Endothelial cell of umbilical vein (primary cell): ENCODE data around the gene POLN. TPM values are rescaled to one million over a fixed set of nuclear protein-coding genes. Genes with fewer than 3 reads are reported as not detected.

Experiments
- BruUV-seq: library from RNA; stranded (reverse); fragments of 400-500 nt; replicated peaks from 2 replicates; lab custom pipeline; 2021; lab: Mats Ljungman, UMichigan
- CTCF ChIA-PET: fragments of 300-600, 350-600 bp; sonication (Branson Sonifier 250); formaldehyde crosslinking; loops from one replicate; lab custom pipeline; 2021; ENCODE audit warnings: antibody characterized with exemption, inconsistent platforms; lab: Charles Lee
- POLR2A ChIA-PET: fragments of 300-600, 350-600 bp; sonication (Branson Sonifier 250); formaldehyde crosslinking; loops from one replicate; lab custom pipeline; 2021; ENCODE audit warnings: antibody characterized with exemption, inconsistent platforms; lab: Charles Lee
- DNase-seq: peaks from one replicate; pipeline ENCODE4 v3.0.0-alpha.2; 2011; ENCODE audit warnings: low read depth, low spot score
- FAIRE-seq: peaks from 2 replicates; lab custom pipeline; 2011; peaks lifted over from hg19 to GRCh38; lab: Jason Lieb, UNC
- H2AFZ ChIP-seq: 2 replicates; pipeline ENCODE4 v1.6.0; 2012; ENCODE audit warnings: low read depth, low read length, control low read depth, inconsistent platforms
- H3K27ac ChIP-seq: 2 replicates; pipeline ENCODE4 v1.5.1; 2011; ENCODE audit warnings: low read depth, mild to moderate bottlenecking, control low read depth, low read length, moderate library complexity; ENCODE audit not compliant: insufficient read depth
- H3K27me3 ChIP-seq, 2 experiments: 2 replicates each; pipeline versions ENCODE4 v1.6.0 to v1.6.1; 2011; ENCODE audit warnings: low read length in 2 of 2, mixed read lengths in 1 of 2; ENCODE audit not compliant: control insufficient read depth in 2 of 2, insufficient read depth in 2 of 2
- H3K36me3 ChIP-seq, 2 experiments: 2 replicates in 1 of 2; 3 replicates in 1 of 2; pipeline ENCODE4 v1.5.1; 2011; ENCODE audit warnings: low read length in 2 of 2, mild to moderate bottlenecking in 1 of 2, moderate library complexity in 1 of 2; ENCODE audit not compliant: control insufficient read depth in 2 of 2, insufficient read depth in 2 of 2; ENCODE audit errors: extremely low read depth in 1 of 2
- H3K4me1 ChIP-seq: 3 replicates; pipeline ENCODE4 v1.5.1; 2011; ENCODE audit warnings: mild to moderate bottlenecking, low read length; ENCODE audit not compliant: control insufficient read depth, insufficient read depth; ENCODE audit errors: extremely low read depth
- H3K4me2 ChIP-seq: 2 replicates; pipeline ENCODE4 v1.6.1; 2011; ENCODE audit warnings: low read length, control low read depth, mixed read lengths; ENCODE audit not compliant: insufficient read depth
- H3K4me3 ChIP-seq, 3 experiments: fragments of 200-600 bp in 1 of 3; sonication (generic), shearing (Covaris generic) in 1 of 3; replicated peaks in 1 of 3; 2 replicates each; pipeline ENCODE4 v1.5.1; 2011 to 2016; ENCODE audit warnings: control low read depth in 3 of 3, low read length in 3 of 3, mild to moderate bottlenecking in 2 of 3, inconsistent platforms in 1 of 3, low read depth in 1 of 3, moderate library complexity in 1 of 3; ENCODE audit not compliant: insufficient read depth in 1 of 3
- H3K79me2 ChIP-seq: 2 replicates; pipeline ENCODE4 v1.6.0; 2012; ENCODE audit warnings: low read length, inconsistent platforms; ENCODE audit not compliant: control insufficient read depth, insufficient read depth
- H3K9ac ChIP-seq: replicated peaks from 2 replicates; pipeline ENCODE3; 2011; ENCODE audit warnings: low read length, control low read depth; ENCODE audit not compliant: insufficient read depth; ENCODE audit errors: extremely low read depth
- H3K9me1 ChIP-seq: replicated peaks from 3 replicates; pipeline ENCODE4 v1.6.0; 2011; ENCODE audit warnings: mild to moderate bottlenecking, low read length; ENCODE audit not compliant: control insufficient read depth, insufficient read depth; ENCODE audit errors: extremely low read depth
- H3K9me3 ChIP-seq: replicated peaks from 2 replicates; pipeline ENCODE4 v1.5.1; 2012; ENCODE audit warnings: low read length, inconsistent platforms; ENCODE audit not compliant: control insufficient read depth, insufficient read depth
- H4K20me1 ChIP-seq: replicated peaks from 2 replicates; pipeline ENCODE3; 2011; ENCODE audit warnings: mild to moderate bottlenecking, low read length; ENCODE audit not compliant: control insufficient read depth, insufficient read depth; ENCODE audit errors: extremely low read depth
- CTCF ChIP-seq, 2 donors: IDR thresholded peaks; 1 replicate in 1 of 2; 2 replicates in 1 of 2; pipeline ENCODE4 v1.5.1; 2011; ENCODE audit warnings: low read length in 2 of 2, mild to moderate bottlenecking in 2 of 2, moderate library complexity in 2 of 2, control low read depth in 1 of 2, inconsistent platforms in 1 of 2, low read depth in 1 of 2; ENCODE audit not compliant: insufficient read depth in 1 of 2; ENCODE audit errors: extremely low read depth in 1 of 2
- EZH2 ChIP-seq: IDR thresholded peaks from 2 replicates; pipeline ENCODE4 v1.6.1; 2012; ENCODE audit warnings: borderline replicate concordance, low read depth, mild to moderate bottlenecking, moderate library complexity, low read length, inconsistent platforms; ENCODE audit not compliant: severe bottlenecking
- FOS ChIP-seq: IDR thresholded peaks from 2 replicates; pipeline ENCODE4 v1.6.1; 2011; ENCODE audit warnings: mild to moderate bottlenecking, low read length, moderate library complexity, borderline replicate concordance; ENCODE audit not compliant: insufficient read depth
- GATA2 ChIP-seq: IDR thresholded peaks from 2 replicates; pipeline ENCODE4 v1.7.0; 2011; ENCODE audit warnings: low read depth, mild to moderate bottlenecking, moderate library complexity, mixed read lengths, low read length; ENCODE audit not compliant: insufficient read length, insufficient read depth
- JUN ChIP-seq: IDR thresholded peaks from 2 replicates; pipeline ENCODE4 v1.6.1; 2011; ENCODE audit warnings: borderline replicate concordance, low read depth; ENCODE audit not compliant: insufficient read length, insufficient read depth
- MAX ChIP-seq: IDR thresholded peaks from 2 replicates; pipeline ENCODE4 v1.6.1; 2011; ENCODE audit not compliant: insufficient read depth, insufficient read length
- MYC ChIP-seq: IDR thresholded peaks from one replicate; pipeline ENCODE4 v1.6.1; 2011; ENCODE audit warnings: mild to moderate bottlenecking, low read depth, low read length
- POLR2A ChIP-seq: IDR thresholded peaks from 2 replicates; pipeline ENCODE4 v1.6.1; 2012; ENCODE audit warnings: low read depth, mild to moderate bottlenecking, control low read depth, low read length
- POLR2AphosphoS5 ChIP-seq: IDR thresholded peaks from 2 replicates; pipeline ENCODE4 v1.6.1; 2012; ENCODE audit warnings: low read depth, mild to moderate bottlenecking, control low read depth, low read length, moderate library complexity; ENCODE audit not compliant: insufficient read depth
- dilution Hi-C: fragments of 300-500 bp; cut with MboI; formaldehyde crosslinking; loops from one replicate; pipeline ENCODE4 v1.15.0; 2019; ENCODE audit warnings: low sequenced_read_pairs; ENCODE audit not compliant: extremely low pct_ligation_motif_present
- intact Hi-C: fragments of 100-400 bp; cut with micrococcal nuclease; formaldehyde crosslinking; loops from one replicate; pipeline ENCODE4 v1.10.0; 2022
- polyA plus RNA-seq, 4 experiments: library from polyadenylated mRNA; depleted of rRNA in 3 of 4; stranded (reverse) in 3 of 4; unstranded in 1 of 4; fragments of >200 nt; gene quantifications; 2 replicates each; pipeline versions ENCODE4 v1.2.1 to v1.2.3, GENCODE V29; 2011 to 2012; ENCODE audit warnings: missing spikeins in 1 of 4
- total RNA-seq: library from RNA; stranded (reverse); gene quantifications from 2 replicates; pipeline ENCODE4 v1.2.3, GENCODE V29; 2021

Gene POLN
- total and polyA plus RNA-seq, 2 donors (not counting 3 experiments of a cell fraction or from before 2014, with no cell fraction given): 1.3 to 4.2 TPM

DNA sequence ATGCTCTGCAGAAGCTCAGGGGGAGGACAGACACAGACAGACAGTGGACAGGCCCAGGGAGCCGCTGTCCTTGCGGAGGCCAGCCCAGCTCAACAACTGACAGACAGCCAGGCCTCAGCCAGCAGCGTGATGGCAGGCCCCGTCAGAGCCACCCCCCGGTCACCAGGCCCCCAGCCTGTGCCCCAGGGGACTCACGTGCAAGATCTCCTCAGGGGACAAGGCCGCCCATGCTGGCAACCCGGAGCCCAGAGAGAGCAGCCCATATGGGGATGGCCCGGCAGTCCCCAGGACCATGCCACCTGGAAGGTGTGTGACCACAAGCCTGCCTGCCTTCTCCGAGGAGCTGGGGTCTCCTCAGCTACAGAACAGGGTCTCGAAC, 48.0 kb upstream of the POLN start:
- Histone ChIP-seq H3K4me2 (no peak overlapping the region), H3K4me1 (peaks cover 10% of the 10 kb centered on the region), H4K20me1 (no peaks in the 10 kb centered on the region), H3K36me3 (no peaks in the 10 kb centered on the region), H2AFZ (no peak overlapping the region), H3K9ac (no peak overlapping the region), H3K9me1 (no peaks in the 10 kb centered on the region), H3K79me2 (no peaks in the 10 kb centered on the region), H3K9me3 (no peaks in the 10 kb centered on the region), H3K27me3 (no peaks in the 10 kb centered on the region), H3K27ac (no peak overlapping the region), H3K4me3 (no peak overlapping the region)
- dilution Hi-C loops: no loop called here
- DNase-seq (no peak), FAIRE-seq (no peak)
- BruUV-seq: no TSS peak
- intact Hi-C loops: no loop called here
- CTCF ChIA-PET: interaction anchor here (0.8 kb wide), 1 partner anchor 48 kb away, joined by 3 read pairs; no protein-coding TSS in a partner anchor
- no peak for TF ChIP-seq CTCF (IDR thresholded peaks at IDR 0.05; ENCODE audit: extremely low read depth in 1 of 2, insufficient read depth in 1 of 2, low read depth in 1 of 2, low read length in 2 of 2)
- TF ChIP-seq JUN: no peak
- TF ChIP-seq MAX: no peak
- TF ChIP-seq EZH2: no peak
- TF ChIP-seq POLR2AphosphoS5: no peak
- TF ChIP-seq GATA2: no peak
- no peak for TF ChIP-seq POLR2A
- no peak for TF ChIP-seq FOS
- no peak for TF ChIP-seq MYC
- POLR2A ChIA-PET: no interaction called here
